ENCODE measurements around the gene PKP1. TPM values are rescaled to one million over a fixed set of nuclear protein-coding genes. Genes with fewer than 3 reads are reported as not detected.

The PKP1 gene
- total and polyA plus RNA-seq, 10 of the 15 experiments (the other 5 are each of a cell fraction or from before 2014, with no cell fraction given) = 0.03 TPM; not detected in 9

DNA sequence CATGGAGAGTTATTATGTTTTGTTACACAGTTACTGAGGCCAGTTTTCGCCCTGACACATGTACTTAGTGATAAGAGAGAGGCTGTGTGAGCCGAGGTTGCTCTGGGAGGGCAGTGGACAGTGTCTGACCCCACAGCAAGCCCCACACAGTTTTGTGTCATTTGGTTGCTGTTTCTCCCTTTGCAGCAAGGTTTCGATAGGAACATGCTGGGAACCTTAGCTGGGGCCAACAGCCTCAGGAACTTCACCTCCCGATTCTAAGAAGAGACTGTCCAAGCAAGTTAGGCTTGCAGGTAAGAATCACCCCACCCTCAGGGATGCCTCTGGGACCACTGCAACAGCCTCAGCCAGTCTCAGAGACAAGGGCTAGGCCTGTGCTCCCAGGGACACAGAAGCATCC, 45.3 kb downstream of the PKP1 start:
- H3K36me3 ChIP-seq (ENCODE audit: control insufficient read depth in 2 of 2, insufficient read depth in 2 of 2, low read length in 1 of 2) = no peaks in the 10 kb centered on the region
- no peaks in the 10 kb centered on the region for H3K9me3 ChIP-seq (replicated peaks; ENCODE audit: control insufficient read depth, insufficient read depth, low read length)
- ChIA-PET SMC1A (ENCODE audit: uncharacterized antibody, unreplicated experiment) (interaction anchor here (1.0 kb wide), 1 partner anchor 77 kb away, joined by 3 read pairs; no protein-coding TSS in a partner anchor), CTCF (no interaction called here), RAD21 (ENCODE audit: unreplicated experiment) (no interaction called here), POLR2A (interaction anchor here (0.5 kb wide), 1 partner anchor 274 kb away, joined by 4 read pairs; no protein-coding TSS in a partner anchor)
- no peak overlapping the region for H3K9ac ChIP-seq (ENCODE audit: control insufficient read depth, insufficient read depth, low read length)
- no peak for ATAC-seq
- TF ChIP-seq MEF2A (IDR thresholded peaks at IDR 0.05; ENCODE audit: insufficient read depth, low read depth, low read length) (no peak), LARP7 (IDR thresholded peaks at IDR 0.05) (no peak), SREBF1 (IDR thresholded peaks at IDR 0.05; ENCODE audit: low read length) (no peak), STAT1 (conservative IDR thresholded peaks at IDR 0.05) (no peak), SPI1 (IDR thresholded peaks at IDR 0.05; ENCODE audit: borderline replicate concordance, insufficient read depth, low read depth, low read length) (no peak), BCL11A (IDR thresholded peaks at IDR 0.05; ENCODE audit: low read depth, low read length) (no peak), HSF1 (IDR thresholded peaks at IDR 0.05; ENCODE audit: low read depth, low read length) (no peak)
- TF ChIP-seq, protein P1, sequence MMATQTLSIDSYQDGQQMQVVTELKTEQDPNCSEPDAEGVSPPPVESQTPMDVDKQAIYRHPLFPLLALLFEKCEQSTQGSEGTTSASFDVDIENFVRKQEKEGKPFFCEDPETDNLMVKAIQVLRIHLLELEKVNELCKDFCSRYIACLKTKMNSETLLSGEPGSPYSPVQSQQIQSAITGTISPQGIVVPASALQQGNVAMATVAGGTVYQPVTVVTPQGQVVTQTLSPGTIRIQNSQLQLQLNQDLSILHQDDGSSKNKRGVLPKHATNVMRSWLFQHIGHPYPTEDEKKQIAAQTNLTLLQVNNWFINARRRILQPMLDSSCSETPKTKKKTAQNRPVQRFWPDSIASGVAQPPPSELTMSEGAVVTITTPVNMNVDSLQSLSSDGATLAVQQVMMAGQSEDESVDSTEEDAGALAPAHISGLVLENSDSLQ (IDR thresholded peaks at IDR 0.05) = no peak
- TF ChIP-seq, protein P2, sequence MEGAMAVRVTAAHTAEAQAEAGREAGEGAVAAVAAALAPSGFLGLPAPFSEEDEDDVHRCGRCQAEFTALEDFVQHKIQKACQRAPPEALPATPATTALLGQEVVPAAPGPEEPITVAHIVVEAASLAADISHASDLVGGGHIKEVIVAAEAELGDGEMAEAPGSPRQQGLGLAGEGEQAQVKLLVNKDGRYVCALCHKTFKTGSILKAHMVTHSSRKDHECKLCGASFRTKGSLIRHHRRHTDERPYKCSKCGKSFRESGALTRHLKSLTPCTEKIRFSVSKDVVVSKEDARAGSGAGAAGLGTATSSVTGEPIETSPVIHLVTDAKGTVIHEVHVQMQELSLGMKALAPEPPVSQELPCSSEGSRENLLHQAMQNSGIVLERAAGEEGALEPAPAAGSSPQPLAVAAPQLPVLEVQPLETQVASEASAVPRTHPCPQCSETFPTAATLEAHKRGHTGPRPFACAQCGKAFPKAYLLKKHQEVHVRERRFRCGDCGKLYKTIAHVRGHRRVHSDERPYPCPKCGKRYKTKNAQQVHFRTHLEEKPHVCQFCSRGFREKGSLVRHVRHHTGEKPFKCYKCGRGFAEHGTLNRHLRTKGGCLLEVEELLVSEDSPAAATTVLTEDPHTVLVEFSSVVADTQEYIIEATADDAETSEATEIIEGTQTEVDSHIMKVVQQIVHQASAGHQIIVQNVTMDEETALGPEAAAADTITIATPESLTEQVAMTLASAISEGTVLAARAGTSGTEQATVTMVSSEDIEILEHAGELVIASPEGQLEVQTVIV (IDR thresholded peaks at IDR 0.05; ENCODE audit: borderline replicate concordance, partially characterized antibody) = no peak
- TF ChIP-seq, protein P3, sequence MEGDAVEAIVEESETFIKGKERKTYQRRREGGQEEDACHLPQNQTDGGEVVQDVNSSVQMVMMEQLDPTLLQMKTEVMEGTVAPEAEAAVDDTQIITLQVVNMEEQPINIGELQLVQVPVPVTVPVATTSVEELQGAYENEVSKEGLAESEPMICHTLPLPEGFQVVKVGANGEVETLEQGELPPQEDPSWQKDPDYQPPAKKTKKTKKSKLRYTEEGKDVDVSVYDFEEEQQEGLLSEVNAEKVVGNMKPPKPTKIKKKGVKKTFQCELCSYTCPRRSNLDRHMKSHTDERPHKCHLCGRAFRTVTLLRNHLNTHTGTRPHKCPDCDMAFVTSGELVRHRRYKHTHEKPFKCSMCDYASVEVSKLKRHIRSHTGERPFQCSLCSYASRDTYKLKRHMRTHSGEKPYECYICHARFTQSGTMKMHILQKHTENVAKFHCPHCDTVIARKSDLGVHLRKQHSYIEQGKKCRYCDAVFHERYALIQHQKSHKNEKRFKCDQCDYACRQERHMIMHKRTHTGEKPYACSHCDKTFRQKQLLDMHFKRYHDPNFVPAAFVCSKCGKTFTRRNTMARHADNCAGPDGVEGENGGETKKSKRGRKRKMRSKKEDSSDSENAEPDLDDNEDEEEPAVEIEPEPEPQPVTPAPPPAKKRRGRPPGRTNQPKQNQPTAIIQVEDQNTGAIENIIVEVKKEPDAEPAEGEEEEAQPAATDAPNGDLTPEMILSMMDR (IDR thresholded peaks at IDR 0.05 in 2 of 3, conservative IDR thresholded peaks at IDR 0.05 in 1 of 3; ENCODE audit: control insufficient read depth in 2 of 3, extremely low read depth in 1 of 3, insufficient read depth in 1 of 3, low read depth in 3 of 3, low read length in 3 of 3) = no peak
- no peak overlapping the region for H3K27ac ChIP-seq (ENCODE audit: control insufficient read depth, insufficient read depth)
- BruUV-seq (replicated peaks) = no TSS peak
- DNase-seq (ENCODE audit: low read depth, low spot score) = no peak
- H3K4me3 ChIP-seq = no peak overlapping the region
- no peaks in the 10 kb centered on the region for H3K79me2 ChIP-seq (ENCODE audit: control insufficient read depth, insufficient read depth, low read length)
- intact Hi-C loops (cut with micrococcal nuclease; ENCODE audit: unreplicated experiment) (no loop called here), in situ Hi-C loops (cut with MboI) (no loop called here)
- H3K4me1 ChIP-seq (ENCODE audit: control insufficient read depth, insufficient read depth, low read length) = no peaks in the 10 kb centered on the region
- H3K27me3 ChIP-seq (replicated peaks in 1 of 2; ENCODE audit: control insufficient read depth in 2 of 2, insufficient read depth in 2 of 2, low read length in 1 of 2) = peaks cover 3 to 4% of the 10 kb centered on the region in 2 experiments; a peak in 2 of 4 replicates
- 10% methylated on average over 4 of the region's 4 CpGs for WGBS (ENCODE audit: insufficient coverage, insufficient replicate concordance, low lambda C conversion rate, missing lambda C conversion rate)
- no peak overlapping the region for H2AFZ ChIP-seq (ENCODE audit: control insufficient read depth, low read depth, low read length)
- H3K4me2 ChIP-seq (ENCODE audit: control insufficient read depth, insufficient read depth) = no peak overlapping the region
- no peak for FAIRE-seq
- no peaks in the 10 kb centered on the region for H4K20me1 ChIP-seq (ENCODE audit: control insufficient read depth, insufficient read depth)
